KMS-11 (cell line): ENCODE results near the gene ANKRD13B.
"Not testable (repeated sequence)": the region's sequence is repeated elsewhere in the genome, so short reads cannot be mapped to it uniquely, and the experiment has no call there.

Source experiments
- H2AFZ ChIP-seq: fragments of 200-600 bp; sonication (generic); 2 replicates; pipeline ENCODE4 v1.6.1; 2016; ENCODE audit warnings: antibody characterized with exemption, mixed run types, low read depth
- H3K27ac ChIP-seq: fragments of 200-600 bp; sonication (generic); 2 replicates; pipeline ENCODE4 v1.6.1; 2016; ENCODE audit warnings: mild to moderate bottlenecking, mixed run types
- H3K27me3 ChIP-seq: fragments of 200-600 bp; sonication (generic); 2 replicates; pipeline ENCODE4 v1.6.1; 2017; ENCODE audit warnings: mild to moderate bottlenecking, low read depth, mixed run types, moderate library complexity; ENCODE audit not compliant: insufficient read depth
- H3K36me3 ChIP-seq: fragments of 200-600 bp; sonication (generic); 2 replicates; pipeline ENCODE4 v1.6.1; 2017; ENCODE audit warnings: mild to moderate bottlenecking, mixed run types; ENCODE audit not compliant: insufficient read depth
- H3K4me1 ChIP-seq: fragments of 200-600 bp; sonication (generic); 2 replicates; pipeline ENCODE4 v1.6.1; 2016; ENCODE audit warnings: mild to moderate bottlenecking, low read depth, mixed run types; ENCODE audit not compliant: poor library complexity, severe bottlenecking
- H3K4me2 ChIP-seq: fragments of 200-600 bp; sonication (generic); 2 replicates; pipeline ENCODE4 v1.7.0; 2016; ENCODE audit warnings: mild to moderate bottlenecking, mixed run types
- H3K4me3 ChIP-seq: fragments of 200-600 bp; sonication (generic); IDR thresholded peaks from 2 replicates; pipeline ENCODE4 v1.6.1; 2017; ENCODE audit warnings: low read depth, low read length, mixed read lengths; ENCODE audit not compliant: insufficient read depth
- H3K79me2 ChIP-seq: fragments of 200-600 bp; sonication (generic); 2 replicates; pipeline ENCODE4 v1.6.1; 2016; ENCODE audit warnings: low read depth, mixed run types; ENCODE audit not compliant: insufficient read depth
- H3K9ac ChIP-seq: fragments of 200-600 bp; sonication (generic); 2 replicates; pipeline ENCODE4 v1.6.1; 2016; ENCODE audit warnings: mild to moderate bottlenecking, mixed run types
- H4K20me1 ChIP-seq: fragments of 200-600 bp; sonication (generic); 2 replicates; pipeline ENCODE4 v1.6.1; 2016; ENCODE audit warnings: mild to moderate bottlenecking, mixed run types; ENCODE audit not compliant: insufficient read depth
- TF ChIP-seq, protein P1 (sequence below): fragments of 200-600 bp; sonication (generic); conservative IDR thresholded peaks from 2 replicates; pipeline ENCODE4 v1.6.1; 2017; ENCODE audit warnings: low read depth, mild to moderate bottlenecking, antibody characterized with exemption, low read length, moderate library complexity, mixed read lengths

The ANKRD13B gene

DNA sequence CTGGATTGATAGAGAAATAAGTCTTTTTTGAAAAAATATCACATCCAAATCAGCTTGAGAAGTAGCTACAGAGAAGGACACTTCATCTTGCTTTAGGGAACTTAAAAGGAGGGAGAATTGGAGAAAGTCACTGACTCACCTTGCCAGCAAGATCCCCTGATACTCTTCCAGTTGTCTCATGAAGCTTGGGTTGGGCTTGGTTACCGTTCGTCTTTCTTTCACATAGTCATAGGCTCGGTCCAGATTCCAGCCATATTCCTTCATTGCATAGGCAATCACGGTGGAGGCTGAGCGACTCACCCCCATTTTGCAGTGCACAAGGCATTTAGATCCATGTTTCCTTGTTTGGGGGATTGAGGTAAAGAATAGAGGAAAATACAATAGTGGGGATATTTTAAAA is 55.1 kb downstream of the ANKRD13B start:
- H2AFZ ChIP-seq: no peak overlapping the region
- H3K9ac ChIP-seq: no peak overlapping the region
- H3K4me1 ChIP-seq: no peaks in the 10 kb centered on the region
- TF ChIP-seq, protein P1, sequence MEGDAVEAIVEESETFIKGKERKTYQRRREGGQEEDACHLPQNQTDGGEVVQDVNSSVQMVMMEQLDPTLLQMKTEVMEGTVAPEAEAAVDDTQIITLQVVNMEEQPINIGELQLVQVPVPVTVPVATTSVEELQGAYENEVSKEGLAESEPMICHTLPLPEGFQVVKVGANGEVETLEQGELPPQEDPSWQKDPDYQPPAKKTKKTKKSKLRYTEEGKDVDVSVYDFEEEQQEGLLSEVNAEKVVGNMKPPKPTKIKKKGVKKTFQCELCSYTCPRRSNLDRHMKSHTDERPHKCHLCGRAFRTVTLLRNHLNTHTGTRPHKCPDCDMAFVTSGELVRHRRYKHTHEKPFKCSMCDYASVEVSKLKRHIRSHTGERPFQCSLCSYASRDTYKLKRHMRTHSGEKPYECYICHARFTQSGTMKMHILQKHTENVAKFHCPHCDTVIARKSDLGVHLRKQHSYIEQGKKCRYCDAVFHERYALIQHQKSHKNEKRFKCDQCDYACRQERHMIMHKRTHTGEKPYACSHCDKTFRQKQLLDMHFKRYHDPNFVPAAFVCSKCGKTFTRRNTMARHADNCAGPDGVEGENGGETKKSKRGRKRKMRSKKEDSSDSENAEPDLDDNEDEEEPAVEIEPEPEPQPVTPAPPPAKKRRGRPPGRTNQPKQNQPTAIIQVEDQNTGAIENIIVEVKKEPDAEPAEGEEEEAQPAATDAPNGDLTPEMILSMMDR: no peak
- no peak overlapping the region for H3K27ac ChIP-seq
- no peaks in the 10 kb centered on the region for H4K20me1 ChIP-seq
- H3K27me3 ChIP-seq: no peaks in the 10 kb centered on the region
- H3K79me2 ChIP-seq: no peaks in the 10 kb centered on the region
- H3K36me3 ChIP-seq: no peaks in the 10 kb centered on the region
- no peak overlapping the region for H3K4me3 ChIP-seq
- H3K4me2 ChIP-seq: no peak overlapping the region

DNA sequence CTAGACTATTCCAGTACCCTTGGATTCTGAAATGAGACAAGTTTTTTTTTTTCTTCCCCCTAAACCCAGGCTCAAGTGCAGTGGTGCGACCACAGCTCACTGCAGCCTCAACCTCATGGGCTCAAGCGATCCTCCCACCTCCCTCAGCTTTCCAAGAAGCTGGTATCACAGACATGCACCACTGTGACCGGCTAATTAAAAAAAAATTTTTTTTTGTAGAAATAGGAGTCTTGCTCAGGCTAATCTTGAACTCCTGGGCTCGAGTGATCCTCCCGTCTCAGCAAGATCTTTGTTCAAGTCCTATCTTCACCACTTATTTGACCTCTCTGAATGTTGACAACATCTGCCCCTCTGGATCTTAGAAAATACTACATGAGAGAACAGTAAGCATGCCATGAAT is 56.4 kb downstream of the ANKRD13B start:
- H3K4me1 ChIP-seq: no peaks in the 10 kb centered on the region
- H4K20me1 ChIP-seq: no peaks in the 10 kb centered on the region
- TF ChIP-seq, protein P1: no peak
- no peak overlapping the region for H3K4me3 ChIP-seq
- H3K9ac ChIP-seq: no peak overlapping the region
- H2AFZ ChIP-seq: no peak overlapping the region
- H3K27ac ChIP-seq: no peak overlapping the region
- H3K27me3 ChIP-seq: no peaks in the 10 kb centered on the region
- no peaks in the 10 kb centered on the region for H3K36me3 ChIP-seq
- no peak overlapping the region for H3K4me2 ChIP-seq
- no peaks in the 10 kb centered on the region for H3K79me2 ChIP-seq

DNA sequence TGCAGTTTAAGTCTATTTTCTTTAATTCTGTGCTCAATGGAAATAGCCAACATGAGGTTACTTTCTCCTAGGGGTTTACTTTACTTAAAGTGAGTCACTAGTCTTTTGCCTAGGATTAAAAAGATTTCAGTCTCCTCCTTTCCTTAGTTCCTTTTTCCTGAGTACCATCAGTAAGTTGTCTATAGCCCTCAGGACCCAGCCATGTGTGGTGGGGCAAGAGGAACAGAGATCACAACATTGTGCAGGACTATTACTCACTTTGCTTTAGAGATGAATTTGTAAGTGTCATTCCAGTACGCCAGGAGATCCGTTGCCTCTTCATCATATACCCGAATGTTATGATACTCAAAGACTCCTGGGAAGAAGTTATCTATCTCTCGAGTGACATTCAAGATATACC is 57.5 kb downstream of the ANKRD13B start:
- Histone ChIP-seq H3K4me1 (no peaks in the 10 kb centered on the region), H3K36me3 (no peaks in the 10 kb centered on the region), H3K4me2 (no peak overlapping the region), H2AFZ (no peak overlapping the region), H3K9ac (no peak overlapping the region), H3K79me2 (no peaks in the 10 kb centered on the region), H4K20me1 (no peaks in the 10 kb centered on the region), H3K27me3 (no peaks in the 10 kb centered on the region), H3K27ac (no peak overlapping the region), H3K4me3 (no peak overlapping the region)
- TF ChIP-seq, protein P1: no peak

DNA sequence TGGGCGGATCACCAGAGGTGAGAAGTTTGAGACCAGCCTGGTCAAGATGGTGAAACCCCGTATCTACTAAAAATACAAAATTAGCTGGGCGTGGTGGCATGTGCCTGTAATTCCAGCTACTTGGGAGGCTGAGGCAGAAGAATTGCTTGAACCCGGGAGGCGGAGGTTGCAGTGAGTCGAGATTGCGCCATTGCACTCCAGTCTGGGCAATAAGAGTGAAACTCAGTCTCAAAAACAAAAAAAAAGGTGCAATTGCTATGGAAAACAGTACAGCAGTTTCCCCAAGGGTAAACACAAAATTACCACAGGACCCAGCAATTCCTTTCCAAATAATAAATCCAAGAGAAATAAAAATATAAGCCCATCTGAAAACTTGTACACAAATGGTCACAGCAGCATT is 59.0 kb downstream of the ANKRD13B start:
- H3K27me3 ChIP-seq, H3K36me3 ChIP-seq, H3K27ac ChIP-seq, H4K20me1 ChIP-seq, H2AFZ ChIP-seq, H3K4me2 ChIP-seq, H3K9ac ChIP-seq, H3K4me3 ChIP-seq, H3K79me2 ChIP-seq, H3K4me1 ChIP-seq: not testable (repeated sequence)

DNA sequence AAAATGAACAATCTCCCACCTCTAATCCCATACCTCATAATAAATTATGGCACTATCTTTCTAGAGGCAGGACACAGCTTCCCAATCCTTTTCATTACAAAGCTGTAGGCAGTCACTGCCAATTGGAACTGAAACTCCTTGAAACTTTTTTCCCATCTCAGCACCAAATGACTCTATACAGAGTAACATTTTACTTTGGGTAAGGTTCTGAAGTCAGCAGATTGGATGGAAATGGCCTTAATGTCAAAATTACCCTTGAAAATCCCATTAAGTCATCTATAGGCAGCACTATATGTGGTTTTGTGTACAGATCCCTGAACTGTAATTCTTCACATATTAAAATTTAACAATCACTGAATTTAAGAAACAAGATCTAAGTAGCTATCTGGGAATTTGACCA is 60.0 kb downstream of the ANKRD13B start:
- TF ChIP-seq, protein P1: no peak
- H3K27ac ChIP-seq: no peak overlapping the region
- no peak overlapping the region for H3K9ac ChIP-seq
- no peaks in the 10 kb centered on the region for H3K79me2 ChIP-seq
- no peaks in the 10 kb centered on the region for H3K27me3 ChIP-seq
- no peaks in the 10 kb centered on the region for H3K36me3 ChIP-seq
- H3K4me2 ChIP-seq: no peak overlapping the region
- H2AFZ ChIP-seq: no peak overlapping the region
- no peaks in the 10 kb centered on the region for H4K20me1 ChIP-seq
- H3K4me3 ChIP-seq: no peak overlapping the region
- no peaks in the 10 kb centered on the region for H3K4me1 ChIP-seq
